Endothelial cell of hepatic sinusoid (primary cell): ENCODE measurements around the gene ABCB10.
"Not testable (repeated sequence)": the region's sequence is repeated elsewhere in the genome, so short reads cannot be mapped to it uniquely, and the experiment has no call there.

Source experiments
- in situ Hi-C: cut with HindIII; loops from 2 replicates; pipeline ENCODE4 v1.10.0; 2017; ENCODE audit warnings: low sequenced_read_pairs

The ABCB10 gene

GRCh38 chr1:229574679-229575442 lies 16.4 kb upstream of the ABCB10 start:
- in situ Hi-C loops: no loop called here

- in situ Hi-C loops: no loop called here
These were observed 13.8 kb upstream of the ABCB10 start for GRCh38 chr1:229572286-229572685.

GRCh38 chr1:229570891-229571516 lies 12.5 kb upstream of the ABCB10 start:
- in situ Hi-C loops: no loop called here

GRCh38 chr1:229570305-229570704 lies 11.8 kb upstream of the ABCB10 start:
- in situ Hi-C loops: no loop called here

- in situ Hi-C loops: no loop called here
These were observed 8.8 kb upstream of the ABCB10 start for GRCh38 chr1:229567109-229567868.

- in situ Hi-C loops: loop anchor here (5.0 kb wide), 1 partner anchor 59 kb away; no protein-coding TSS in a partner anchor
These were observed 5.2 kb upstream of the ABCB10 start for GRCh38 chr1:229563701-229564100.

GRCh38 chr1:229563241-229563640 lies 4.7 kb upstream of the ABCB10 start:
- in situ Hi-C loops: loop anchor here (5.0 kb wide), 1 partner anchor 59 kb away; no protein-coding TSS in a partner anchor

GRCh38 chr1:229562686-229563085 lies 4.2 kb upstream of the ABCB10 start:
- in situ Hi-C loops: loop anchor here (5.0 kb wide), 1 partner anchor 60 kb away; no protein-coding TSS in a partner anchor

- in situ Hi-C loops: loop anchor here (5.0 kb wide), 1 partner anchor 61 kb away; no protein-coding TSS in a partner anchor
These were observed 2.6 kb upstream of the ABCB10 start for GRCh38 chr1:229561141-229561540.

GRCh38 chr1:229560124-229560523 lies 1.6 kb upstream of the ABCB10 start:
- in situ Hi-C loops: loop anchor here (5.0 kb wide), 1 partner anchor 62 kb away; no protein-coding TSS in a partner anchor

GRCh38 chr1:229559336-229559801 lies 862 bp upstream of the ABCB10 start:
- in situ Hi-C loops: not testable (repeated sequence)

- in situ Hi-C loops: no loop called here
These were observed 543 bp downstream of the ABCB10 start for GRCh38 chr1:229557913-229558414.

- in situ Hi-C loops: no loop called here
These were observed 1.2 kb downstream of the ABCB10 start for GRCh38 chr1:229557200-229557850.

- in situ Hi-C loops: no loop called here
These were observed 3.5 kb downstream of the ABCB10 start for GRCh38 chr1:229554886-229555621.

GRCh38 chr1:229553621-229554130 lies 4.8 kb downstream of the ABCB10 start:
- in situ Hi-C loops: no loop called here

GRCh38 chr1:229552732-229553131 lies 5.8 kb downstream of the ABCB10 start:
- in situ Hi-C loops: no loop called here

GRCh38 chr1:229550812-229551567 lies 7.5 kb downstream of the ABCB10 start:
- in situ Hi-C loops: no loop called here

- in situ Hi-C loops: no loop called here
These were observed 11.0 kb downstream of the ABCB10 start for GRCh38 chr1:229547542-229547941.

GRCh38 chr1:229544587-229544986 lies 13.9 kb downstream of the ABCB10 start:
- in situ Hi-C loops: no loop called here
